Measurements from ENCODE around the gene GPR107. TPM values are rescaled to one million over a fixed set of nuclear protein-coding genes. Genes with fewer than 3 reads are reported as not detected.

GPR107 gene
- total and polyA plus RNA-seq, 3 donors from 2014 or later: 41.1 to 53.4 (median 49.1) TPM

GRCh38 chr9:130054820-130055219 lies 1.1 kb downstream of the GPR107 start:
- WGBS, 2 donors: 31 to 52% methylated on average over 8 of the region's 8 CpGs
- DNase-seq: no peak
- intact Hi-C loops (cut with DNase I; ENCODE audit: low total_unique reads): no loop called here
- Histone ChIP-seq H3K27me3 (no peaks in the 10 kb centered on the region), H3K4me1 (peaks cover 21% of the 10 kb centered on the region), H3K9me3 (no peaks in the 10 kb centered on the region), H3K36me3 (ENCODE audit: low read depth, missing control alignments) (no peaks in the 10 kb centered on the region), H3K4me3 (peak overlapping the region in 1 of 2 donors; percentile 94), H3K27ac (no peak overlapping the region)
- no peak for TF ChIP-seq POLR2A (IDR thresholded peaks at IDR 0.05)
- no peak for TF ChIP-seq CTCF (IDR thresholded peaks at IDR 0.05)

- no peaks in the 10 kb centered on the region for H3K9me3 ChIP-seq
- H3K4me3 ChIP-seq: no peak overlapping the region
- no peaks in the 10 kb centered on the region for H3K36me3 ChIP-seq (ENCODE audit: low read depth, missing control alignments)
- intact Hi-C loops (cut with DNase I; ENCODE audit: low total_unique reads): no loop called here
- H3K27ac ChIP-seq: no peak overlapping the region
- 88 to 90% methylated on average over 7 of the region's 7 CpGs for WGBS, 2 donors
- TF ChIP-seq POLR2A (IDR thresholded peaks at IDR 0.05): no peak
- no peak for TF ChIP-seq CTCF (IDR thresholded peaks at IDR 0.05)
- no peaks in the 10 kb centered on the region for H3K27me3 ChIP-seq
- no peak for DNase-seq
- H3K4me1 ChIP-seq: peaks cover 5% of the 10 kb centered on the region
These were observed 4.4 kb downstream of the GPR107 start for GRCh38 chr9:130058154-130058553.

GRCh38 chr9:130058887-130059286 lies 5.2 kb downstream of the GPR107 start:
- H3K4me3 ChIP-seq: no peak overlapping the region
- intact Hi-C loops (cut with DNase I; ENCODE audit: low total_unique reads): no loop called here
- H3K4me1 ChIP-seq: peaks cover 5% of the 10 kb centered on the region
- no peaks in the 10 kb centered on the region for H3K27me3 ChIP-seq
- no peaks in the 10 kb centered on the region for H3K36me3 ChIP-seq (ENCODE audit: low read depth, missing control alignments)
- TF ChIP-seq POLR2A (IDR thresholded peaks at IDR 0.05) (no peak), CTCF (IDR thresholded peaks at IDR 0.05) (no peak)
- no peak for DNase-seq
- 69% methylated on average over 3 of the region's 3 CpGs for WGBS, 2 donors
- no peaks in the 10 kb centered on the region for H3K9me3 ChIP-seq
- no peak overlapping the region for H3K27ac ChIP-seq

DNA sequence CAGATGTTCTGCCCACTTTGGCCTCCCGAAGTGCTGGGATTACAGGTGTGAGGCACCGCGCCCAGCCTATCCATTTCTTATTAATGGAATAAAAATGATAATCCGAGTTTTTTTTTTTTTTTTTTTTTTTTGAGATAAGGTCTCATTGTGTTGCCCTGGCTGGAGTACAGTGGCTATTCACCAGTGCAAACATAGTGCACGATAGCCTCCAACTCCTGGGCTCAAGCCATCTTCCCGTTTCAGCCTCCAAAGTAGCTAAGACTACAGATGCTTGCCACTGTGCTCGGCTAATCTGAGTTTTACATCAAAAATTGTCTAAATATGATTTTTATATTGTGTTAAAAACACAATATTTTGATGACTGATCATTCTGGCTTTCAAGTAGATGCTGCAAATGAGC lies 6.6 kb downstream of the GPR107 start:
- WGBS, 2 donors: 77 to 84% methylated on average over 7 of the region's 7 CpGs
- Histone ChIP-seq H3K9me3 (no peaks in the 10 kb centered on the region), H3K4me1 (no peaks in the 10 kb centered on the region), H3K4me3 (no peak overlapping the region), H3K27me3 (no peaks in the 10 kb centered on the region), H3K36me3 (ENCODE audit: low read depth, missing control alignments) (no peaks in the 10 kb centered on the region), H3K27ac (no peak overlapping the region)
- intact Hi-C loops (cut with DNase I; ENCODE audit: low total_unique reads): no loop called here
- no peak for DNase-seq
- TF ChIP-seq CTCF (IDR thresholded peaks at IDR 0.05) (no peak), POLR2A (IDR thresholded peaks at IDR 0.05) (no peak)

DNA sequence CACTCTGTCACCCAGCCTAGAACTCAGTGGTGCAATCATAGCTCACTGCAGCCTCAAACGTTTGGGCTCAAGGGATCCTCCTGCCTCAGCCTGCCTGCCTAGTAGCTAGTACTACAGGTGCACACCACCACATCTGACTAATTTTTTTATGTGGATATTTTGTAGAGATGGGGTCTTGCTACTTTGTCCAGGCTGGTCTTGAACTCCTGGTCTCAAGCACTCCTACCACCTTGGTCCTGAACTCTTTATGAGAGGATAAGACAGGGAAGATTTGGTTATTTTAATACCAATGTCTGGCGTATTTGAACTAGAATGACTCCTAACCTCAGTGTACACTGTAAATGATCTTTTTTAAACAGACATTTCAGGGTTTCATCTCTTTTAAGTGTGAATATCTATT lies 9.0 kb downstream of the GPR107 start:
- no peak overlapping the region for H3K4me3 ChIP-seq
- no peak for DNase-seq
- peaks cover 6% of the 10 kb centered on the region for H3K4me1 ChIP-seq
- no peaks in the 10 kb centered on the region for H3K9me3 ChIP-seq
- no peak overlapping the region for H3K27ac ChIP-seq
- TF ChIP-seq POLR2A (IDR thresholded peaks at IDR 0.05) (no peak), CTCF (IDR thresholded peaks at IDR 0.05) (no peak)
- WGBS, 2 donors: 73 to 79% methylated on average over 2 of the region's 2 CpGs
- no peaks in the 10 kb centered on the region for H3K36me3 ChIP-seq (ENCODE audit: low read depth, missing control alignments)
- intact Hi-C loops (cut with DNase I; ENCODE audit: low total_unique reads): no loop called here
- H3K27me3 ChIP-seq: no peaks in the 10 kb centered on the region
